H1 (cell line): ENCODE results near the gene METRN. TPM values are rescaled to one million over a fixed set of nuclear protein-coding genes. Genes with fewer than 3 reads are reported as not detected.

Source experiments
- CBX5 ChIP-seq: fragments of 300-800, 300-1000 bp; sonication (generic); IDR thresholded peaks from 2 replicates; pipeline ENCODE4 v1.7.1; 2016; ENCODE audit warnings: antibody characterized with exemption, low read length, low read depth
- CHD1 ChIP-seq: IDR thresholded peaks from 2 replicates; pipeline ENCODE4 v1.6.1; 2012; ENCODE audit warnings: low read depth, low read length, improper control_type of control experiment
- EP300 ChIP-seq, 2 experiments: IDR thresholded peaks; 1 replicate in 1 of 2; 2 replicates in 1 of 2; pipeline ENCODE4 v1.6.1; 2011 to 2012; ENCODE audit warnings: low read depth in 2 of 2, low read length in 2 of 2, mild to moderate bottlenecking in 2 of 2, borderline replicate concordance in 1 of 2, inconsistent platforms in 1 of 2, moderate library complexity in 1 of 2
- SAP30 ChIP-seq: fragments of 300-600 bp; sonication (generic); IDR thresholded peaks from 2 replicates; pipeline ENCODE4 v1.7.1; 2012; ENCODE audit warnings: low read length, moderate library complexity, mild to moderate bottlenecking, inconsistent platforms; ENCODE audit not compliant: insufficient read depth, insufficient replicate concordance
- polyA plus RNA-seq, 7 experiments: library from polyadenylated mRNA; depleted of rRNA in 3 of 7; stranded (reverse) in 5 of 7; unstranded in 2 of 7; fragments of >200 nt in 5 of 7; fragments of 200-250 nt in 2 of 7; gene quantifications; 1 replicate in 5 of 7; 2 replicates in 1 of 7; 4 replicates in 1 of 7; pipeline versions ENCODE4 v1.2.1 to v1.2.3, GENCODE V29; 2011 to 2013; ENCODE audit warnings: missing spikeins in 2 of 7, mixed read lengths in 2 of 7
- total RNA-seq: library from RNA; stranded (reverse); fragmentation: NEBNext Ultra II Directional; extraction: Animal tissue kit (Norgen Biotek cat#: 25700); gene quantifications from 2 replicates; pipeline ENCODE4 v1.2.1, GENCODE V29; 2021

The METRN gene
- total and polyA plus RNA-seq, 2 of the 8 experiments (the other 6 are each of a cell fraction or from before 2014, with no cell fraction given) = 18.7 to 25.8 TPM

GRCh38 chr16:734981-735881 lies 20.3 kb downstream of the METRN start (continued):
- no peak for TF ChIP-seq SAP30
- no peak for TF ChIP-seq CHD1
- no peak for TF ChIP-seq EP300 (IDR thresholded peaks at IDR 0.05; ENCODE audit: borderline replicate concordance in 1 of 2, low read depth in 2 of 2, low read length in 2 of 2)
- no peak for TF ChIP-seq CBX5
- TF ChIP-seq, all 59 proteins: peak for 0
